AG09309 (cell line): ENCODE data around the gene ZDHHC11B.
"Not testable (repeated sequence)": the region's sequence is repeated elsewhere in the genome, so short reads cannot be mapped to it uniquely, and the experiment has no call there.

Experiments
- DNase-seq: peaks from one replicate; pipeline ENCODE4 v3.0.0-alpha.2; 2010; ENCODE audit warnings: low read depth
- H3K4me3 ChIP-seq: 2 replicates; pipeline ENCODE4 v1.5.1; 2011; ENCODE audit warnings: mild to moderate bottlenecking, low read depth, low read length, moderate library complexity; ENCODE audit not compliant: control insufficient read depth
- CTCF ChIP-seq: IDR thresholded peaks from 2 replicates; pipeline ENCODE4 v1.5.1; 2011; ENCODE audit warnings: mild to moderate bottlenecking, low read depth, low read length, inconsistent platforms; ENCODE audit not compliant: insufficient read depth, control insufficient read depth; ENCODE audit errors: missing control alignments

The ZDHHC11B gene

DNA sequence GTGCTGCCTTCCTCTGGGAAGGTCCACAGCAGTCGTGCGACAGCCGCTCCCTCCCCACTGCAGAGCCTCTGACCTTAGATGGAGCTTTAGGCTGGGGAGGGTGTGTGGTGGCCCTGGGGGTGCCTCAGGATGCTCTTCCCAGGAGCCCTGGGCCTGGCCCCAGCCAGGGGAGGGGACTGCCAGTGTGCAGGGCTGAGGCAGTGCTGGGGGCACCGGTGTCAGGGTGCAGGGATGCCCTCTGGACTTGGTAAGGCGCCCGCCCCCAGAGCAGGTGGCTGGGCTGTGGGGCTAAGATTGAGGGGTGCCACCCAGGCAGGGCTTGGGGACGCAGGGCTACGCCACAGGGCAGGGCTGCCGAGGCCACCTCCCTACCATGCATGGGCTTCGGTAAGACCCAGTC lies 13.9 kb downstream of the ZDHHC11B start:
- DNase-seq, H3K4me3 ChIP-seq: not testable (repeated sequence)

DNA sequence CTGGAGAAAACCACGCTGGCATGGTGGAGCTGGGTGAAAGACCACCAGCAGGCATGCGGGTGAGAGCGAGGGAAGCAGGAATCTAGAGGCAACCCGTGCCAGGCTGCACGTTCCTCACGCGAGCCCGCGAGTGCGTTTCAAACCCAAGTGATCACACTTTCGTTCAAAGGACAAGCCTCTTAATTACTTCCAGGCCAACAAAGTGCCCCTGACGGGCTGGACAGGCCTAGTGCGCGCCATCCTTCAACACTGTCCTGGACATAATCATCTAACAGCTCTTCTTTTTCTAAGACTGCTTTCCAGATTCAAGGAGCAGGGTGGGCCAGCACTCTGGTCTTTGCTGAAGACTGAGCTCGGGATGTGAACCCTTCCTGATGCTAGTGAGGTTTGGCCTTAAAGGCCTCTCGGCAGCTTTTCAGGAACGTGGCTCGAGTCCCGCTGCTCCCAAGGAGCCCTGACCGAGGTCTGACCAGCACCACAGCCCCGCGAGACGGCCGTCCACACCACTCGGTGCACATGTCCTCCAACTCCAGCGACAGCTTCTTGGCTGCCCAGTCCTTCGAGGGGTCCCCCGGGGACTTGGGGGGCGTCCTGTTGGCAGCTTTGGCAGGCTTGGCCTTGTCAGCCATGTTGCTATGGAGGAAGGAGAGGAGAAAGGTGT lies 14.9 kb downstream of the ZDHHC11B start:
- not testable (repeated sequence) for DNase-seq, H3K4me3 ChIP-seq

DNA sequence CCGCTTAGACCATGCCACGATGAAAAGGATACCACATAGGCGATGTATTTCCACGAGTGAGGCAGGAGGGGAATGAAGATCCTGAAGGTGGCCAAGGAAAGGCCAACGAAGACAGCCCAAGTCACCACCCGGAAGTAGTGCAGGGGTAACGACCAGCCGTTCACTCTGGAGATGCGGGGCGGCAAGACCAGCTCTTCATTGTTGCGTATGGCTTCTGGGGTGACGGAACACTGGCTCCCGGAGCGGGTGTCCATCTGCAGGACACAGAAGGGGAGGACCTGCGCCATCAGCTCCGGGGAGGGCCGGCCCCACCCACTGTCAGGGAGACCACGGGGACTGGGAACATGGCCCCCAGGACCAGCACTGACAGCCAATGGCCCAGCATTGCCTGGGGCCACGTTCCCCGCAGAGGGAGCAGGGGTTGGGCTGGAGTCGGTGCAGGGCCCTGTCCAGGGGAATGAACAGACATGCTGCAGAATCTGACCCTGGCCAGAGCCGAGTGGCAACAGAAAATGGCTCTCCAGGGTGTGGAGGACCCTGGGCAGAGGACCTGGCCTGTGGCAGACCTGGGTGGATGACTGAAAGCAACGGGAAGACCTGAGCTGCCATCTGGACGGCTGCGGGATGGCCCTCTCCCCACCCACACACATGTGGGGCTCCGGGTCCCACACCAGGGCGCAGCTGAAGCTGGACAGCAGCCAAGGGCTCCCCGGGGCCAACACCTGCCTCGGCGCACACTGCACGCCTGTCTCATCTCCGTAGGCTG lies 17.7 kb downstream of the ZDHHC11B start:
- no peak for DNase-seq
- TF ChIP-seq CTCF, result no peak

DNA sequence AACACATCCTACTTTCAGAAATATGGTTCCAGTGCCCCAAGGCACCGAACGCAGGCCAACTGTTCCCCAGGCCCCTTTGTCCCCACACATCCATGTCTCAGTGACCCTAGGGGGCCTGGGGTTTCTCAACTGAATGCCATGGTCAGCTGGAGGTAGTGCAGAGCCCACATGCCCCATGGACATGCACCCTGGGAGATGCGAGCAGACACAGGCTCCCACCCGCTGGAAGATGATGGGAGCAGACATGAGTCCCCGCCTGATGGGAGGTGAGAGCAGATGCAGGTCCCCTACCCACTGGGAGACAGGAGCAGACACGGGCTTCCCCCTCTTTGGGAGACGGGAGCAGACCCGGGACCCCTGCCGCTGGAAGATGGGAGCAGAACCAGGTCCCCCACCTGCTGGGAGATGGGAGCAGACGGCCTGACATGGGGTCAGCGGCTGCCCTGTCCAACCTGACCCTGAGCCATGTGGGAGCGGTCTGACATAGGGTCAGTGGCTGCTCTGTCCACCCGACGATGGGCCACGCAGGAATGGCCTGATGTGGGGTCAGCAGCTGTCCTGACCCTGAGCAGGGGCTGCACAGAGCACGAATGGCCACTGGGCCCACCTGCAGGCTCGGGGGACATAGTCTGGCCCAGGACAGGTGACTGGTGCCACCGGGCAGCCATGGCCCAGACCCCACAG lies 18.4 kb downstream of the ZDHHC11B start:
- no peak overlapping the region for H3K4me3 ChIP-seq
- no peak for DNase-seq
- no peak for TF ChIP-seq CTCF

More for the DNA sequence above, 17.7 kb downstream of the ZDHHC11B start:
- no peak overlapping the region for H3K4me3 ChIP-seq

GRCh38 chr5:763998-764781 lies 20.3 kb downstream of the ZDHHC11B start:
- DNase-seq, result no peak
- TF ChIP-seq CTCF, result no peak
- no peak overlapping the region for H3K4me3 ChIP-seq

DNA sequence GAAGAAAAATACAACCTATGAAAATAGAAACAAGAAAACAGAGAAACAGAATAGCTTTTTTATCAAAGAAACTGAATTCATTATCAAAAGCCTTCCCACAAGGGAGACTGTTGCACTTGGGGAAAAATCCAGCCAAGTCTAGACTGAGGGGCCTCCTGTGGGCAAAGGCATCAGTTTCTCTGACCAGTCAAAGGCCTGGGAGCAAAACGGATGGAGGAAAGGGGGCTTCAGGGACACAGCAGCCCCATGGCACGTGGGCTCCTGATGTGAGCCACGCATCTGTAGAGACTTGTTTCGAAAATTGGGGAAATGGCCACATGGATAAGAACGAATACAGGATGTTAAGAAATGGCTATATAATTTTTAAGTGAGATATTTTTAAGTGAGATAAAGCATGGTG lies 21.1 kb downstream of the ZDHHC11B start:
- TF ChIP-seq CTCF, result no peak
- H3K4me3 ChIP-seq, result no peak overlapping the region
- no peak for DNase-seq

DNA sequence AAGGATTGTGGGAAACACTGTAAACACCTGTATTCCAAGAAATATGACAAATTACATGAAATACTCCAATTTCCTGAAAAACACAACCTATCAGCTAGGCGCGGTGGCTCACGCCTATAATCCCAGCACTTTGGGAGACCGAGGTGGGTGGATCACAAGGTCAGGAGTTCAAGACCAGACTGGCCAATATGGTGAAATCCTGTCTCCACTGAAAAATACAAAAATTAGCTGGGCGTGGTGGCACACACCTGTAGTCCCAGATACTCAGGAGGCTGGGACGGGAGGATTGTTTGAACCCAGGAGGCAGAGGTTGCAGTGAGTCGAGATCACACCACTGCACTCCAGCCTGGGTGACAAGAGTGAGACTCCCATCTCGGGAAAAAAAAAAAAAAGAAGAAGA lies 21.5 kb downstream of the ZDHHC11B start:
- H3K4me3 ChIP-seq, DNase-seq: not testable (repeated sequence)
